ENCODE measurements around the gene DHRS13.

The DHRS13 gene

DNA sequence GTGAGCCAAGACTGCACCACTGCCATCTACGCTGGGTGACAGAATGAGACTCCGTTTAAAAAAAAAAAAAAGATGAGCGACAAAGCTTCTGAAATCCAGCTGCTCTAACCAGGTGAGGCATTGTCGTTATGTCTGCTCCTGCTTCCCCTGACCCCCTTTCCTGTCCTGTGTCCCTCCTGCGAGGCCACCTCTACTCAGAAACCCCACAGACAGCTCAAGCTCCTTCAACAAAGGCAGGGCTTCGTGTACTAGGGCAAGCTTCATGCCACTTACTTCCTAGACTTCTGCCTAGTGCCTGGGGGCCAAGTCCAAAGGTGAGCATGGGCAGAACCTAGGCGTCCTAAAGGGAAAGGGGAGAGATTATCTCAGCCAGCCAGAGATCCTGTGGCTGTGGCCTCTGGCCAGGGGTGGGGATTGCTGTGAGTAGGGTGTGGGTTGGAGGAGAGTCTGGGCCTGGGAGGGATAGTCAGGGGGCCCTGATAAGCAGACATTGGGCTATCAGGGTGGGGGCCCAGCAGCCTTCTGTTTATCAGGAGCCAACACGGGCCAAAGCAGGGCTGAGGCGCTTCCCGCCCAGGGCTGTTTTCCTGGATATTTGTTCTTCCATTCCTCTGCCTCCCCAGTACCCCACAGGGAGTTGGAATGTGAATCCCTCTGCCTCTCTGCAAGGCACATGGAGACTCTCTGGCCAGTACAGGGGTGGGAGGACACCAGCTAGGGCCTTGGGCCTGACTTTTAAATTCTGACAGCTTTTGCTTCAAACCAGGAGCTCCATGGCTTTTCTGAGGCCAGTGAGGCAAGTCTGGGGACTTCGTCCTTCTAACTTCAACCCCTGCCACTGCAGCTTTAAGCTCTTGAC is 37.7 kb downstream of the DHRS13 start:
- Histone ChIP-seq H3K4me1 (ENCODE audit: low read length) (no peaks in the 10 kb centered on the region), H3K36me3 (replicated peaks; ENCODE audit: insufficient read depth, low read length) (0 out of 2 replicates have a peak, but pooled peaks cover 2% of the 10 kb centered on the region), H3K4me3 (ENCODE audit: low read length) (no peak overlapping the region), H4K20me1 (ENCODE audit: insufficient read depth, low read length) (no peaks in the 10 kb centered on the region), H3K27ac (ENCODE audit: low read length) (no peak overlapping the region), H3K4me2 (ENCODE audit: low read depth, low read length) (no peak overlapping the region), H3F3A (ENCODE audit: insufficient read depth, low read length) (no peaks in the 10 kb centered on the region), H2AFZ (ENCODE audit: low read length) (no peak overlapping the region), H3K9me2 (replicated peaks; ENCODE audit: insufficient read depth, low read length) (no peaks in the 10 kb centered on the region), H3K79me2 (ENCODE audit: low read length) (no peaks in the 10 kb centered on the region), H3K9ac (ENCODE audit: low read length) (no peak overlapping the region), H3K27me3 (replicated peaks; ENCODE audit: insufficient read depth, low read length) (no peaks in the 10 kb centered on the region), H3K9me3 (replicated peaks; ENCODE audit: insufficient read depth, low read length) (no peaks in the 10 kb centered on the region)
- DNase-seq: no peak
- no peak for TF ChIP-seq EZH2phosphoT487 (IDR thresholded peaks at IDR 0.05; ENCODE audit: low read length)
- TF ChIP-seq, protein P1, sequence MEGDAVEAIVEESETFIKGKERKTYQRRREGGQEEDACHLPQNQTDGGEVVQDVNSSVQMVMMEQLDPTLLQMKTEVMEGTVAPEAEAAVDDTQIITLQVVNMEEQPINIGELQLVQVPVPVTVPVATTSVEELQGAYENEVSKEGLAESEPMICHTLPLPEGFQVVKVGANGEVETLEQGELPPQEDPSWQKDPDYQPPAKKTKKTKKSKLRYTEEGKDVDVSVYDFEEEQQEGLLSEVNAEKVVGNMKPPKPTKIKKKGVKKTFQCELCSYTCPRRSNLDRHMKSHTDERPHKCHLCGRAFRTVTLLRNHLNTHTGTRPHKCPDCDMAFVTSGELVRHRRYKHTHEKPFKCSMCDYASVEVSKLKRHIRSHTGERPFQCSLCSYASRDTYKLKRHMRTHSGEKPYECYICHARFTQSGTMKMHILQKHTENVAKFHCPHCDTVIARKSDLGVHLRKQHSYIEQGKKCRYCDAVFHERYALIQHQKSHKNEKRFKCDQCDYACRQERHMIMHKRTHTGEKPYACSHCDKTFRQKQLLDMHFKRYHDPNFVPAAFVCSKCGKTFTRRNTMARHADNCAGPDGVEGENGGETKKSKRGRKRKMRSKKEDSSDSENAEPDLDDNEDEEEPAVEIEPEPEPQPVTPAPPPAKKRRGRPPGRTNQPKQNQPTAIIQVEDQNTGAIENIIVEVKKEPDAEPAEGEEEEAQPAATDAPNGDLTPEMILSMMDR (IDR thresholded peaks at IDR 0.05; ENCODE audit: low read length): no peak
- no peak for TF ChIP-seq EZH2 (optimal IDR thresholded peaks at IDR 0.05; ENCODE audit: low read depth, low read length)

DNA sequence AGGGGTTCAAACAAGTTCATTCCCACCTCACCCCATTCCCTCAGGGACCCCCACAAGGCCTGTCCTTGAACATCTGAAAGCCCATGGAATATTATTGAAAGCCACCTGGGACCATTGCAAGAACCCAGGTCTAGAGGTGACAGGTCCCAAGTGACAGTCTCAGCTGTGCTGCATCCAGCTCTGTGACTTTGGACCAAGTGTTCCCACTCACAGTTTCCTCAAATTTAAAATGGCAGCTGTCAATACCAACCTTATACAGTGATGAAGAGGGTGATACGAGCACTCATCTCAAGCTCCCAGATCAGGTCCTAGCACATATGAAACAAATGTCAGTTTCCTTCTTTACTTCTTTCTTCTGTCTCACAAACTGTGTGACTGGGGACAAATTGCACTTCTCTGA is 38.9 kb downstream of the DHRS13 start:
- Histone ChIP-seq H4K20me1 (ENCODE audit: insufficient read depth, low read length) (no peaks in the 10 kb centered on the region), H3K4me2 (ENCODE audit: low read depth, low read length) (no peak overlapping the region), H3K9me3 (replicated peaks; ENCODE audit: insufficient read depth, low read length) (no peaks in the 10 kb centered on the region), H3K36me3 (replicated peaks; ENCODE audit: insufficient read depth, low read length) (0 out of 2 replicates have a peak, but pooled peaks cover 2% of the 10 kb centered on the region), H2AFZ (ENCODE audit: low read length) (no peak overlapping the region), H3K4me3 (ENCODE audit: low read length) (no peak overlapping the region), H3K4me1 (ENCODE audit: low read length) (no peaks in the 10 kb centered on the region), H3K27ac (ENCODE audit: low read length) (no peak overlapping the region), H3F3A (ENCODE audit: insufficient read depth, low read length) (no peaks in the 10 kb centered on the region), H3K9me2 (replicated peaks; ENCODE audit: insufficient read depth, low read length) (no peaks in the 10 kb centered on the region), H3K79me2 (ENCODE audit: low read length) (no peaks in the 10 kb centered on the region), H3K9ac (ENCODE audit: low read length) (no peak overlapping the region), H3K27me3 (replicated peaks; ENCODE audit: insufficient read depth, low read length) (no peaks in the 10 kb centered on the region)
- DNase-seq: no peak
- no peak for TF ChIP-seq EZH2 (optimal IDR thresholded peaks at IDR 0.05; ENCODE audit: low read depth, low read length)
- TF ChIP-seq EZH2phosphoT487 (IDR thresholded peaks at IDR 0.05; ENCODE audit: low read length): no peak
- TF ChIP-seq, protein P1 (IDR thresholded peaks at IDR 0.05; ENCODE audit: low read length): no peak

- Histone ChIP-seq H3K9ac (ENCODE audit: low read length) (no peak overlapping the region), H3K4me3 (ENCODE audit: low read length) (no peak overlapping the region), H4K20me1 (ENCODE audit: insufficient read depth, low read length) (no peaks in the 10 kb centered on the region), H3K4me2 (ENCODE audit: low read depth, low read length) (no peak overlapping the region), H3K4me1 (ENCODE audit: low read length) (no peaks in the 10 kb centered on the region), H3K9me3 (replicated peaks; ENCODE audit: insufficient read depth, low read length) (no peaks in the 10 kb centered on the region), H3K27me3 (replicated peaks; ENCODE audit: insufficient read depth, low read length) (no peaks in the 10 kb centered on the region), H3F3A (ENCODE audit: insufficient read depth, low read length) (no peaks in the 10 kb centered on the region), H3K79me2 (ENCODE audit: low read length) (no peaks in the 10 kb centered on the region), H2AFZ (ENCODE audit: low read length) (no peak overlapping the region), H3K36me3 (replicated peaks; ENCODE audit: insufficient read depth, low read length) (0 out of 2 replicates have a peak, but pooled peaks cover 2% of the 10 kb centered on the region), H3K9me2 (replicated peaks; ENCODE audit: insufficient read depth, low read length) (no peaks in the 10 kb centered on the region), H3K27ac (ENCODE audit: low read length) (no peak overlapping the region)
- no peak for DNase-seq
- TF ChIP-seq EZH2 (optimal IDR thresholded peaks at IDR 0.05; ENCODE audit: low read depth, low read length) (no peak), EZH2phosphoT487 (IDR thresholded peaks at IDR 0.05; ENCODE audit: low read length) (no peak)
- TF ChIP-seq, protein P1 (IDR thresholded peaks at IDR 0.05; ENCODE audit: low read length): no peak
Observed at GRCh38 chr17:28862561-28862960, 40.3 kb downstream of the DHRS13 start.

Measured in MM.1S (cell line).